GM12864 (cell line): ENCODE data around the gene PCDHGA5.
"Not testable (repeated sequence)": the region's sequence is repeated elsewhere in the genome, so short reads cannot be mapped to it uniquely, and the experiment has no call there.

Source experiments
- DNase-seq: peaks from one replicate; pipeline ENCODE4 v3.0.0-alpha.2; 2011; ENCODE audit warnings: low read depth
- H3K4me3 ChIP-seq: 2 replicates; pipeline ENCODE4 v1.5.1; 2011; ENCODE audit warnings: mild to moderate bottlenecking, low read depth, low read length, control low read depth
- CTCF ChIP-seq: IDR thresholded peaks from 2 replicates; pipeline ENCODE4 v1.5.1; 2011; ENCODE audit warnings: low read depth, mild to moderate bottlenecking, moderate library complexity, low read length, control low read depth, inconsistent platforms; ENCODE audit errors: missing control alignments

Gene PCDHGA5

GRCh38 chr5:141343242-141343952 lies 20.6 kb upstream of the PCDHGA5 start, which contains the start of gene PCDHGA3:
Gene PCDHGA3 (plus strand): TSS chr5:141343829. CDS start chr5:141344034, 205 bp downstream.
- TF ChIP-seq CTCF: peak; percentile 6
- no peak for DNase-seq
- H3K4me3 ChIP-seq: no peak within 1 kb of the TSS

GRCh38 chr5:141343953-141344463 lies 20.0 kb upstream of the PCDHGA5 start:
- TF ChIP-seq CTCF: no peak
- H3K4me3 ChIP-seq: no peak overlapping the region
- no peak for DNase-seq

- peak; percentile 7 for TF ChIP-seq CTCF
- DNase-seq: no peak
- no peak overlapping the region for H3K4me3 ChIP-seq
These were observed 18.6 kb upstream of the PCDHGA5 start for GRCh38 chr5:141345327-141345726.

- H3K4me3 ChIP-seq, DNase-seq: not testable (repeated sequence)
These were observed 17.9 kb upstream of the PCDHGA5 start for GRCh38 chr5:141346017-141346416.

GRCh38 chr5:141349917-141350619 lies 13.9 kb upstream of the PCDHGA5 start, which contains the start of gene PCDHGB1:
Gene PCDHGB1 (plus strand): TSS chr5:141350099. CDS start chr5:141350261, 162 bp downstream.
- H3K4me3 ChIP-seq: peak within 1 kb of the TSS; percentile 53
- DNase-seq: peak; percentile 55
- peak; percentile 79 for TF ChIP-seq CTCF

GRCh38 chr5:141351591-141351990 lies 12.4 kb upstream of the PCDHGA5 start:
- no peak for TF ChIP-seq CTCF
- no peak overlapping the region for H3K4me3 ChIP-seq
- DNase-seq: no peak

- H3K4me3 ChIP-seq: no peak within 1 kb of the TSS
- DNase-seq: no peak
- peak; percentile 37 for TF ChIP-seq CTCF
These were observed 9.0 kb upstream of the PCDHGA5 start, which contains the start of gene PCDHGA4 for GRCh38 chr5:141354900-141355469. Gene PCDHGA4 (plus strand): TSS chr5:141355021. CDS start chr5:141355108, 87 bp downstream.
